IMR-90 (cell line): Measurements from ENCODE around the gene MTMR3. TPM values are rescaled to one million over a fixed set of nuclear protein-coding genes. Genes with fewer than 3 reads are reported as not detected.

Experiments
- ATAC-seq: fragments of 200-7000 bp; cut with Tn5 transposase; 2 replicates; pipeline ENCODE4 v1.9.1; 2020; ENCODE audit warnings: low read depth, mild to moderate bottlenecking, moderate library complexity
- BruUV-seq: library from RNA; stranded (reverse); fragments of 400-500 nt; replicated peaks from 2 replicates; lab custom pipeline; 2021; lab: Mats Ljungman, UMichigan
- CTCF ChIA-PET: fragments of 300-600 bp; formaldehyde crosslinking; extraction: SDS; loops from one replicate; lab custom pipeline; 2021; ENCODE audit warnings: antibody characterized with exemption; lab: Yijun Ruan, JAX
- POLR2A ChIA-PET: fragments of 300-600 bp; sonication (Branson Sonifier 250); formaldehyde crosslinking; loops from one replicate; lab custom pipeline; 2022; ENCODE audit warnings: antibody characterized with exemption; ENCODE audit not compliant: unreplicated experiment; lab: Charles Lee
- DNase-seq: peaks from one replicate; pipeline ENCODE4 v3.0.0; 2013
- H2AFZ ChIP-seq: replicated peaks from 2 replicates; pipeline ENCODE3; 2013; ENCODE audit warnings: low read length, mild to moderate bottlenecking; ENCODE audit not compliant: poor library complexity
- H2AK5ac ChIP-seq: 2 replicates; pipeline ENCODE4 v1.6.1; 2013; ENCODE audit warnings: low read depth, low read length, inconsistent platforms
- H2AK9ac ChIP-seq: replicated peaks from 2 replicates; pipeline ENCODE3; 2013; ENCODE audit warnings: mild to moderate bottlenecking, low read depth, low read length, moderate library complexity; ENCODE audit not compliant: poor library complexity
- H2BK120ac ChIP-seq: 2 replicates; pipeline ENCODE4 v1.6.1; 2013; ENCODE audit warnings: low read depth, low read length, inconsistent platforms
- H2BK15ac ChIP-seq: 3 replicates; pipeline ENCODE4 v1.6.1; 2013; ENCODE audit warnings: low read depth, low read length, inconsistent platforms
- H2BK20ac ChIP-seq: 2 replicates; pipeline ENCODE4 v1.6.1; 2013; ENCODE audit warnings: low read depth, mild to moderate bottlenecking, inconsistent platforms, low read length, moderate library complexity
- H2BK5ac ChIP-seq: 2 replicates; pipeline ENCODE4 v1.6.1; 2013; ENCODE audit warnings: mild to moderate bottlenecking, low read depth, low read length, inconsistent platforms; ENCODE audit not compliant: poor library complexity, severe bottlenecking
- H3K14ac ChIP-seq: replicated peaks from 2 replicates; pipeline ENCODE4 v1.6.1; 2013; ENCODE audit warnings: low read depth, low read length, inconsistent platforms
- H3K18ac ChIP-seq: 2 replicates; pipeline ENCODE4 v1.6.1; 2013; ENCODE audit warnings: low read depth, low read length, control low read depth
- H3K23ac ChIP-seq: 2 replicates; pipeline ENCODE4 v1.6.1; 2013; ENCODE audit warnings: low read depth, low read length, inconsistent platforms
- H3K27ac ChIP-seq: 2 replicates; pipeline ENCODE4 v1.5.1; 2013; ENCODE audit warnings: mild to moderate bottlenecking, control low read depth, low read length; ENCODE audit not compliant: insufficient read depth
- H3K27me3 ChIP-seq: 2 replicates; pipeline ENCODE4 v1.6.1; 2013; ENCODE audit warnings: low read length; ENCODE audit not compliant: control insufficient read depth, insufficient read depth
- H3K36me3 ChIP-seq: 2 replicates; pipeline ENCODE4 v1.6.1; 2013; ENCODE audit warnings: low read length, mixed read lengths; ENCODE audit not compliant: control insufficient read depth, insufficient read depth
- H3K4ac ChIP-seq: 2 replicates; pipeline ENCODE4 v1.6.1; 2013; ENCODE audit warnings: low read depth, low read length, inconsistent platforms
- H3K4me1 ChIP-seq: 2 replicates; pipeline ENCODE4 v1.6.1; 2013; ENCODE audit warnings: low read length, mixed read lengths; ENCODE audit not compliant: control insufficient read depth, insufficient read depth
- H3K4me2 ChIP-seq: 2 replicates; pipeline ENCODE4 v1.6.1; 2013; ENCODE audit warnings: low read depth, mild to moderate bottlenecking, control low read depth, low read length, moderate library complexity
- H3K4me3 ChIP-seq: 2 replicates; pipeline ENCODE4 v1.5.1; 2013; ENCODE audit warnings: low read depth, mild to moderate bottlenecking, control low read depth, low read length, moderate library complexity; ENCODE audit not compliant: insufficient read depth
- H3K56ac ChIP-seq: 2 replicates; pipeline ENCODE4 v1.6.1; 2013; ENCODE audit warnings: low read length, inconsistent platforms; ENCODE audit not compliant: insufficient read depth; ENCODE audit errors: extremely low read depth
- H3K79me1 ChIP-seq, 2 experiments: 2 replicates each; pipeline ENCODE4 v1.6.1; 2013; ENCODE audit warnings: low read length in 2 of 2, inconsistent platforms in 1 of 2, low read depth in 1 of 2
- H3K9ac ChIP-seq: 2 replicates; pipeline ENCODE4 v1.6.1; 2013; ENCODE audit warnings: low read depth, low read length, control low read depth
- H3K9me1 ChIP-seq: 2 replicates; pipeline ENCODE4 v1.6.1; 2013; ENCODE audit warnings: low read length, inconsistent platforms; ENCODE audit not compliant: insufficient read depth
- H3K9me3 ChIP-seq: 2 replicates; pipeline ENCODE4 v1.6.1; 2013; ENCODE audit warnings: low read length; ENCODE audit not compliant: control insufficient read depth, insufficient read depth
- H4K20me1 ChIP-seq: 2 replicates; pipeline ENCODE4 v1.6.1; 2013; ENCODE audit warnings: low read length, inconsistent platforms; ENCODE audit not compliant: insufficient read depth
- H4K5ac ChIP-seq: 2 replicates; pipeline ENCODE4 v1.6.1; 2013; ENCODE audit warnings: mild to moderate bottlenecking, low read depth, low read length, control low read depth
- H4K8ac ChIP-seq, 2 experiments: 2 replicates each; pipeline ENCODE4 v1.6.1; 2013; ENCODE audit warnings: low read depth in 2 of 2, low read length in 2 of 2, control low read depth in 1 of 2, inconsistent platforms in 1 of 2
- H4K91ac ChIP-seq: 2 replicates; pipeline ENCODE4 v1.6.1; 2013; ENCODE audit warnings: low read depth, low read length, inconsistent platforms; ENCODE audit not compliant: insufficient read depth
- CEBPB ChIP-seq: IDR thresholded peaks from 2 replicates; pipeline ENCODE4 v1.6.1; 2012; ENCODE audit warnings: low read depth, low read length, improper control_type of control experiment
- FOS ChIP-seq: fragments of 150-350 bp; IDR thresholded peaks from 2 replicates; pipeline ENCODE4 v1.6.1; 2016; ENCODE audit warnings: low read depth, low read length
- MAFK ChIP-seq: IDR thresholded peaks from 2 replicates; pipeline ENCODE4 v1.6.1; 2012; ENCODE audit warnings: low read depth, low read length, improper control_type of control experiment
- MXI1 ChIP-seq: IDR thresholded peaks from 2 replicates; pipeline ENCODE4 v1.6.1; 2012; ENCODE audit warnings: low read depth, mild to moderate bottlenecking, low read length, moderate library complexity, borderline replicate concordance
- NFE2L2 ChIP-seq: fragments of 150-350 bp; IDR thresholded peaks from 2 replicates; pipeline ENCODE4 v1.6.1; 2016; ENCODE audit warnings: low read depth, mild to moderate bottlenecking, low read length
- RAD21 ChIP-seq: IDR thresholded peaks from 2 replicates; pipeline ENCODE4 v1.6.1; 2012; ENCODE audit warnings: low read length, improper control_type of control experiment
- SMC3 ChIP-seq: fragments of 150-350 bp; IDR thresholded peaks from 2 replicates; pipeline ENCODE4 v1.6.1; 2016; ENCODE audit warnings: low read depth, mild to moderate bottlenecking, antibody characterized with exemption, low read length, moderate library complexity
- WGBS, 2 experiments: methylation state at CpG; one replicate each; pipeline versions ENCODE4 v1.1.5 to v1.1.7; 2013; ENCODE audit warnings: missing lambda C conversion rate in 2 of 2; ENCODE audit not compliant: insufficient read length in 1 of 2; ENCODE audit errors: extremely low coverage in 2 of 2; 5-methylcytosine and 5-hydroxymethylcytosine counted together
- dilution Hi-C: fragments of 300-500 bp; cut with HindIII; formaldehyde crosslinking; loops from one replicate; pipeline ENCODE4 v1.14.3; 2018; ENCODE audit warnings: low sequenced_read_pairs; ENCODE audit not compliant: unreplicated experiment
- in situ Hi-C: fragments of 300-500 bp; cut with MboI; formaldehyde crosslinking; loops from 3 replicates; pipeline ENCODE4 v1.14.3; 2019; ENCODE audit warnings: low sequenced_read_pairs, inconsistent platforms, mixed read lengths
- intact Hi-C: fragments of 100-400 bp; cut with micrococcal nuclease; formaldehyde crosslinking; loops from 2 replicates; pipeline ENCODE4 v1.10.0; 2022
- polyA plus RNA-seq, 3 experiments: library from polyadenylated mRNA; depleted of rRNA; stranded (reverse); fragments of >200 nt; gene quantifications; 2 replicates each; pipeline ENCODE4 v1.2.3, GENCODE V29; 2012; ENCODE audit warnings: low replicate concordance in 1 of 3
- total RNA-seq: library from RNA; depleted of rRNA; stranded (reverse); fragments of >200 nt; gene quantifications from 2 replicates; pipeline ENCODE4 v1.2.3, GENCODE V29; 2012
- TF ChIP-seq, protein P1 (sequence below): fragments of 150-350 bp; IDR thresholded peaks from 2 replicates; pipeline ENCODE4 v1.6.1; 2017; ENCODE audit warnings: mild to moderate bottlenecking, antibody characterized with exemption, low read length, low read depth
- TF ChIP-seq, protein P2 (sequence below): fragments of 150-350 bp; IDR thresholded peaks from 2 replicates; pipeline ENCODE4 v1.6.1; 2016; ENCODE audit warnings: low read depth, mild to moderate bottlenecking, low read length, moderate library complexity, borderline replicate concordance
- TF ChIP-seq, protein P3 (sequence below): conservative IDR thresholded peaks from 2 replicates; pipeline ENCODE4 v1.5.1; 2012; ENCODE audit warnings: mild to moderate bottlenecking, low read depth, low read length, improper control_type of control experiment

The MTMR3 gene
- total and polyA plus RNA-seq, 2 of the 4 experiments (the other 2 are of a cell fraction): 21.3 to 29.4 TPM

DNA sequence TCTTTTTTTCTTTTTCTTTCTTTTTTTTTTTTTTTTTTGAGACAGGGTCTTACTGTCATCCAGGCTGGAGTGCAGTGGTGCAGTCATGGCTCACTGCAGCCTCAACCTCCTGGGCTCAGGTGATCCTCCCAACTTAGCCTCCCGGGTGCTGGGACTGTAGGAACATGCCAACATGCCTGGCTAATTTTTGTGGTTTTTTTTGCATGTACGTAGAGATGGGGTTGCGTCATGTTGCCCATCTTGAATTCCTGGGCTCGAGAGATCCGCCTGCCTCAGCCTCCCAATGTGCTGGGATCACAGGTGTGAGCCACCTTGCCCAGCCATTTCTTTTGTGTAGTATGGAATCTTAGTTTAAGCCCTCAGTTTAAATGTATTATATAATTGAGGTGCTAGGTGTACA lies 20.4 kb downstream of the MTMR3 start:
- no peak overlapping the region for H3K23ac ChIP-seq
- H4K91ac ChIP-seq: no peak overlapping the region
- no TSS peak for BruUV-seq
- ChIA-PET POLR2A (no interaction called here), CTCF (interaction anchor here (0.6 kb wide), 1 partner anchor 13 kb away, joined by 4 read pairs; no protein-coding TSS in a partner anchor)
- H3K56ac ChIP-seq: no peak overlapping the region
- H2BK5ac ChIP-seq: no peak overlapping the region
- H3K36me3 ChIP-seq: no peaks in the 10 kb centered on the region
- H2BK20ac ChIP-seq: no peak overlapping the region
- no peaks in the 10 kb centered on the region for H3K9me3 ChIP-seq
- dilution Hi-C loops: no loop called here
- no peak overlapping the region for H2BK15ac ChIP-seq
- H3K79me1 ChIP-seq: peaks cover 15 to 73% of the 10 kb centered on the region in 2 experiments
- no peak overlapping the region for H4K8ac ChIP-seq
- in situ Hi-C loops: no loop called here
- no peak overlapping the region for H4K5ac ChIP-seq
- no peak overlapping the region for H3K4me3 ChIP-seq
- 100% methylated on average over 1 of the region's 5 CpGs; no CpG with 5 or more reads in 1 of the 2 experiments for WGBS, 2 experiments
- H2BK120ac ChIP-seq: no peak overlapping the region
- peaks cover 9% of the 10 kb centered on the region for H3K4me1 ChIP-seq
- TF ChIP-seq SMC3: no peak
- TF ChIP-seq, protein P1, sequence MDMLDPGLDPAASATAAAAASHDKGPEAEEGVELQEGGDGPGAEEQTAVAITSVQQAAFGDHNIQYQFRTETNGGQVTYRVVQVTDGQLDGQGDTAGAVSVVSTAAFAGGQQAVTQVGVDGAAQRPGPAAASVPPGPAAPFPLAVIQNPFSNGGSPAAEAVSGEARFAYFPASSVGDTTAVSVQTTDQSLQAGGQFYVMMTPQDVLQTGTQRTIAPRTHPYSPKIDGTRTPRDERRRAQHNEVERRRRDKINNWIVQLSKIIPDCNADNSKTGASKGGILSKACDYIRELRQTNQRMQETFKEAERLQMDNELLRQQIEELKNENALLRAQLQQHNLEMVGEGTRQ: no peak
- TF ChIP-seq, protein P2, sequence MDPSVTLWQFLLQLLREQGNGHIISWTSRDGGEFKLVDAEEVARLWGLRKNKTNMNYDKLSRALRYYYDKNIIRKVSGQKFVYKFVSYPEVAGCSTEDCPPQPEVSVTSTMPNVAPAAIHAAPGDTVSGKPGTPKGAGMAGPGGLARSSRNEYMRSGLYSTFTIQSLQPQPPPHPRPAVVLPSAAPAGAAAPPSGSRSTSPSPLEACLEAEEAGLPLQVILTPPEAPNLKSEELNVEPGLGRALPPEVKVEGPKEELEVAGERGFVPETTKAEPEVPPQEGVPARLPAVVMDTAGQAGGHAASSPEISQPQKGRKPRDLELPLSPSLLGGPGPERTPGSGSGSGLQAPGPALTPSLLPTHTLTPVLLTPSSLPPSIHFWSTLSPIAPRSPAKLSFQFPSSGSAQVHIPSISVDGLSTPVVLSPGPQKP: no peak
- TF ChIP-seq MAFK: no peak
- TF ChIP-seq NFE2L2: no peak
- TF ChIP-seq CEBPB: no peak
- TF ChIP-seq FOS: no peak
- TF ChIP-seq RAD21: no peak
- TF ChIP-seq, protein P3, sequence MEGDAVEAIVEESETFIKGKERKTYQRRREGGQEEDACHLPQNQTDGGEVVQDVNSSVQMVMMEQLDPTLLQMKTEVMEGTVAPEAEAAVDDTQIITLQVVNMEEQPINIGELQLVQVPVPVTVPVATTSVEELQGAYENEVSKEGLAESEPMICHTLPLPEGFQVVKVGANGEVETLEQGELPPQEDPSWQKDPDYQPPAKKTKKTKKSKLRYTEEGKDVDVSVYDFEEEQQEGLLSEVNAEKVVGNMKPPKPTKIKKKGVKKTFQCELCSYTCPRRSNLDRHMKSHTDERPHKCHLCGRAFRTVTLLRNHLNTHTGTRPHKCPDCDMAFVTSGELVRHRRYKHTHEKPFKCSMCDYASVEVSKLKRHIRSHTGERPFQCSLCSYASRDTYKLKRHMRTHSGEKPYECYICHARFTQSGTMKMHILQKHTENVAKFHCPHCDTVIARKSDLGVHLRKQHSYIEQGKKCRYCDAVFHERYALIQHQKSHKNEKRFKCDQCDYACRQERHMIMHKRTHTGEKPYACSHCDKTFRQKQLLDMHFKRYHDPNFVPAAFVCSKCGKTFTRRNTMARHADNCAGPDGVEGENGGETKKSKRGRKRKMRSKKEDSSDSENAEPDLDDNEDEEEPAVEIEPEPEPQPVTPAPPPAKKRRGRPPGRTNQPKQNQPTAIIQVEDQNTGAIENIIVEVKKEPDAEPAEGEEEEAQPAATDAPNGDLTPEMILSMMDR: no peak
- TF ChIP-seq MXI1: no peak
- no peak overlapping the region for H2AK5ac ChIP-seq
- no peak overlapping the region for H3K9ac ChIP-seq
- H2AK9ac ChIP-seq: no peak overlapping the region
- H4K20me1 ChIP-seq: peaks cover 56% of the 10 kb centered on the region
- no peaks in the 10 kb centered on the region for H3K27me3 ChIP-seq
- H3K4ac ChIP-seq: no peak overlapping the region
- ATAC-seq (no peak), DNase-seq (no peak)
- H3K14ac ChIP-seq: no peak overlapping the region
- no peak overlapping the region for H3K27ac ChIP-seq
- H3K9me1 ChIP-seq: peaks cover 4% of the 10 kb centered on the region
- H2AFZ ChIP-seq: no peak overlapping the region
- intact Hi-C loops: no loop called here
- H3K18ac ChIP-seq: no peak overlapping the region
- H3K4me2 ChIP-seq: no peak overlapping the region
